ENCODE measurements around the gene SAMD10. TPM values are rescaled to one million over a fixed set of nuclear protein-coding genes. Genes with fewer than 3 reads are reported as not detected.

The SAMD10 gene
- total RNA-seq, 1 experiment from 2014 or later = 5.7 TPM

DNA sequence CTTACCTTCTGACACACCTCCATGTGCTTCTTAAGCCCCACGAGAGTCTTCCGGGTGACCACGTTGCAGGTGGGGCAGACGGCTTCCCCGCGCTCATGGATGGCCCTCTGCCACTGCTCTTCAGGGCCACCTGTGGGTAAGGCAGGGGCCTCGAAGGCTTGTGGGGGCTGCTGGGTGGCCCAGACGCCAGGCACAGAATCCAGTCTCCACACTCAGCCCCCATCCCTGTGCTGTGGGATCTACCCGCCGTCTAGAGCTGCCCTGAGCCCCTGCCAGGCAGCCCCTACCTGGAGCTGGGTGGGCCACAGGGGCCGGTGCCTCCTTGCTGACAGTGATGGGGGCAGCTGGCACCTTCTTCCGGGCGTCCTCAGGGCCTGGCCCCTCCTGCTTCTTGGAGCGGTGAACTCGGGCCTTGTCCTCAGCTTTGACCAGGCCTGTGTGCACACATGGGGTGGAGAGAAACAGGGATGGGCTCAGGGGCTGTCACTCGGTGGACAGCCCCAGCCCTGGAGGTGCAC is 15.6 kb downstream of the SAMD10 start:
- Mint-ChIP-seq H3K9me3 (peaks cover 2 to 10% of the 10 kb centered on the region in 2 experiments; a peak in 3 of 5 replicates), H3K27ac (no peak overlapping the region; a peak in 1 of 7 replicates), H3K4me3 (no peak overlapping the region), H3K36me3 (ENCODE audit: insufficient read depth in 1 of 3, low read depth in 3 of 3) (peaks cover 15 to 66% (median 58%) of the 10 kb centered on the region in 3 experiments; a peak in 6 of 7 replicates), H3K4me1 (peaks cover 12 to 18% of the 10 kb centered on the region in 2 experiments), H3K27me3 (ENCODE audit: low read depth) (no peaks in the 10 kb centered on the region)
- H2AFZ ChIP-seq (ENCODE audit: low read length) = no peak overlapping the region
- peaks cover 40% of the 10 kb centered on the region for H3K9me3 ChIP-seq (ENCODE audit: control insufficient read depth, low read depth, low read length)
- no peak overlapping the region for H2BK120ac ChIP-seq (ENCODE audit: low read depth, low read length, poor library complexity, severe bottlenecking)
- H4K91ac ChIP-seq (ENCODE audit: insufficient read length, low read depth, low read length) = no peak overlapping the region
- no peaks in the 10 kb centered on the region for H4K20me1 ChIP-seq (ENCODE audit: control insufficient read depth, insufficient read depth, insufficient read length)
- H4K5ac ChIP-seq (ENCODE audit: insufficient read length, low read depth, low read length) = no peak overlapping the region
- no peak overlapping the region for H2BK5ac ChIP-seq (ENCODE audit: insufficient read length, low read length)
- H4K8ac ChIP-seq (replicated peaks; ENCODE audit: insufficient read length, low read depth, low read length) = no peak overlapping the region
- no peak overlapping the region for H3K27ac ChIP-seq (ENCODE audit: insufficient read length, low read depth, low read length)
- H3K18ac ChIP-seq (ENCODE audit: insufficient read length, low read depth, low read length) = no peak overlapping the region
- WGBS (ENCODE audit: extremely low coverage, insufficient read length, low lambda C conversion rate) = no CpG with 5 or more reads among the region's 16 CpGs
- H3K23ac ChIP-seq (ENCODE audit: insufficient read length, low read depth, low read length) = no peak overlapping the region
- no peak overlapping the region for H3T11ph ChIP-seq (ENCODE audit: low read length)
- no peak overlapping the region for H2AK5ac ChIP-seq (ENCODE audit: insufficient read length, low read length)
- no peak overlapping the region for H2BK15ac ChIP-seq (ENCODE audit: low read depth, low read length)
- H3K4ac ChIP-seq (ENCODE audit: low read depth, low read length) = no peak overlapping the region
- no peak for DNase-seq
- no peak overlapping the region for H3K4me2 ChIP-seq (ENCODE audit: insufficient read depth, insufficient read length, low read length)
- no peak overlapping the region for H3K14ac ChIP-seq (ENCODE audit: insufficient read depth, low read length)
- H3K9ac ChIP-seq (ENCODE audit: extremely low read depth, insufficient read length, low read length) = no peak overlapping the region
- H3K23me2 ChIP-seq (ENCODE audit: insufficient read length, low read depth, low read length, poor library complexity, severe bottlenecking) = peaks cover under 1% of the 10 kb centered on the region
- no peaks in the 10 kb centered on the region; the same call in 1 of the 2 replicates for H3K4me1 ChIP-seq (ENCODE audit: insufficient read depth, low read length)
- H3K56ac ChIP-seq (ENCODE audit: insufficient read length, low read depth, low read length) = no peak overlapping the region
- H3K79me1 ChIP-seq (ENCODE audit: insufficient read depth, low read depth, low read length, poor library complexity, severe bottlenecking) = no peaks in the 10 kb centered on the region
- TF ChIP-seq, protein P1, sequence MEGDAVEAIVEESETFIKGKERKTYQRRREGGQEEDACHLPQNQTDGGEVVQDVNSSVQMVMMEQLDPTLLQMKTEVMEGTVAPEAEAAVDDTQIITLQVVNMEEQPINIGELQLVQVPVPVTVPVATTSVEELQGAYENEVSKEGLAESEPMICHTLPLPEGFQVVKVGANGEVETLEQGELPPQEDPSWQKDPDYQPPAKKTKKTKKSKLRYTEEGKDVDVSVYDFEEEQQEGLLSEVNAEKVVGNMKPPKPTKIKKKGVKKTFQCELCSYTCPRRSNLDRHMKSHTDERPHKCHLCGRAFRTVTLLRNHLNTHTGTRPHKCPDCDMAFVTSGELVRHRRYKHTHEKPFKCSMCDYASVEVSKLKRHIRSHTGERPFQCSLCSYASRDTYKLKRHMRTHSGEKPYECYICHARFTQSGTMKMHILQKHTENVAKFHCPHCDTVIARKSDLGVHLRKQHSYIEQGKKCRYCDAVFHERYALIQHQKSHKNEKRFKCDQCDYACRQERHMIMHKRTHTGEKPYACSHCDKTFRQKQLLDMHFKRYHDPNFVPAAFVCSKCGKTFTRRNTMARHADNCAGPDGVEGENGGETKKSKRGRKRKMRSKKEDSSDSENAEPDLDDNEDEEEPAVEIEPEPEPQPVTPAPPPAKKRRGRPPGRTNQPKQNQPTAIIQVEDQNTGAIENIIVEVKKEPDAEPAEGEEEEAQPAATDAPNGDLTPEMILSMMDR (conservative IDR thresholded peaks at IDR 0.05) = no peak
- H3K27me3 ChIP-seq (ENCODE audit: insufficient read depth, low read length) = no peaks in the 10 kb centered on the region
- H3K79me2 ChIP-seq (ENCODE audit: insufficient read depth, low read length) = no peaks in the 10 kb centered on the region
- H2BK20ac ChIP-seq (ENCODE audit: low read depth, low read length, poor library complexity, severe bottlenecking) = no peak overlapping the region
- H2BK12ac ChIP-seq (ENCODE audit: insufficient read length, low read depth, low read length) = no peak overlapping the region

Measured in H9 (cell line).